HG03095 (cell line): ENCODE data around the gene ROPN1B.

Experiments used
- ATAC-seq: cut with Tn5 transposase; IDR thresholded peaks from one replicate; pipeline ENCODE4 v1.9.1; 2021; ENCODE audit warnings: moderate library complexity; ENCODE audit not compliant: unreplicated experiment

ROPN1B gene

DNA sequence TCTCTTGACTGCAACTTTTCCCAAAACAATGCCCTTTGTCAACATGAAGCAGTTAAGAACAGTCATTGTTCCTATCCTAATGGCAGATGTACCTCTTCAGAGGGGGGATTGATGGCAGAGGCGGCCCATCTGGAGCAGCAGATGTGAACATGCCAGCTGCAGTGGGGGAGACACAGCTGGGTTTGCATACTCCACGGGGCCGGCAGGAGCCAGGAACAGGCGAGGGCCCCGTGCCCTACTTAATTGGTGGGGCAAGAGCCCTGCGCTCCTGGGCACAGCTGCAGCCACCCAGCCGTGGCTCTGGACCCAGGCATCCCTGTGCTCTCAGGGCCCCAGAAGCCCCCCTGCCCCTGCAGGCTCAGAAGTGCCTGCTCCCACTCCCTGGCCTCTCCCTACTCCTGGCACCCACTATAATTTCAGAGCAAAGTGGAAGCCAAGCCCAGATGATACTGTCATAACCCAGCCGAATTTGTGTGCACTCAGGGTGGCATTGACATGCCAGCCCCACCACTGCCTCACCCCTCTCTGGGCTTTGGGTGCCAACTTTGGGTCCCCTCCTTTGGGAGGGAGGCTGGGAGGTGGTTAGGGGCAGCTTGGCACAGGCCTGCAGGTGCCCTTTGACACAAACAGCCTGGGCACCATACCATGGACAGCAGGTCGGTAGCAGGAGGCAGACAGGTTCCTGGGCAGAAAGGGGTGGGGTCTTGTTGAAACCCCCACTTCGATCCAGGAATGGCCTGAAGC is 34.6 kb downstream of the ROPN1B start:
- ATAC-seq: no peak

DNA sequence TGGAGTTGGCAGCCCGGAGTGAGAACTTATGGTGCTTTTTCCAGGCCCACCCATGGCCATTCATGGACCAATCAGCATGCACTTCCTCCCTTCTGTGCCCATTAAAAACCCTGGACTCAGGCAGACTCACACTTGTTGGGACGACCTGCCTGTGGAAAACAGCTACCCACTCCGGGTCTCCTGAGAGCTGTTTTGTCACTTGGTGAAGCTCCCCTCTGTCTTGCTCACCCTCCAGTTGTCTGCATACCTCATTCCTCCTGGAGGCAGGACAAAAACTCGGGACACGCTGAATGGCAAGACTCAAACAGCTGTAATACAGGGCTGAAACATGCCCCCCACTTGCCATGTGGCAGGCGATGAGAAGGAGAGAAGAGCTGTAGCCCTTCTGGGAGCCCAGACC is 35.2 kb downstream of the ROPN1B start:
- ATAC-seq: no peak

DNA sequence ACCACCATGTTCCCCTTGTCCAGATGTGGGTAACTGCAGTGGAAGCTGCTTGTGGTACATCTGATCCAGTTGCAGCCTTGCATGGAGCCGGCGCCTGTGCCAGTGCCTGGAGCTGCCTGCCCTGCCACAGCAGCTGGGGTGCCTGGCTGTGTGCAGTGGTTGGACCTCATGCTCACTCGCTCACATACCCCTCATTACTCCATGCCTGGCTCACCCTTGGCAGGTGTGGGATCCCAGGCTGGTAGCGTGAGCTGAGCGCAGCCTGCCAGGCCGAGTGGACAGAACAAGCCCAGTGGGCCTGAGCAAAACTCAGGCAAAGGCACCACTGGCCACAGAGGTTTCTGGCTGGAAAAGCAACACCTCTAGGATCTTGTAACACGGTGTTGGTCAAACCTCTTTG is 35.7 kb downstream of the ROPN1B start:
- no peak for ATAC-seq

DNA sequence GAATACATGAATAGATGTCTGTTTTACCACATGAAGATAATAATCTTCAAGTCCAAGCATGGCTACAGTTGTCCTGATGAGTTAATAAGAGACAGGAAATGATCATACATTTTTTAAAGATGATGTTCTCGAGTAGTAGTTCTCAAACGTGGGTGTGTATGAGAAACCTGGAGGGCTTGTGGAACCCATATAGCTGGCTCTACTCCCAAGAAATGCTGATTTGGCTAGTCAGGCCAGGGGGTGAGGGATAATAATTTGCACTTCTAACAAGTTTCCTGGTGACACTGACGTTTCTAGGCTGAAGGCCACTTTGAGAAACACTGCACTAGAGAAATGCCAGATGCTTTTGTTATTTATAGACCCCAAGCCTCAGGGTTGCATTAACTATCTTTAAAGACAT is 37.0 kb downstream of the ROPN1B start:
- no peak for ATAC-seq

DNA sequence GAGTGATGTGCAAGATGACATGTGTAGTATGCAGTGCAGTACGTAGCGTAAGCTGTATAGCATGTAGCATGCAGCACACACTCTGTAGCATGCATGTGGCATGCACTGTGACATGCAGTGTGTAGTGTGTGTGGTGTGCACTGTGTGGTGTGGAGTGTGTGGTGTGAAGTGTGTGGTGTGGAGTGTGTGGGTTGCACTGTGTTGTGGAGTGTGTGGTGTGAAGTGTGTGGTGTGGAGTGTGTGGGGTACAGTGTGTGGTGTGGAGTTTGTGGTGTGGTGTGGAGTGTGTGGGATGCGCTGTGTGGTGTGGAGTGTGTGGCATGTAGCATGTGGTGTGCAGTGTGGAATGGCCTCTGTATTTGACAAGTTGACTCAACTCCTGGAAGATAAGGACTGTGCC is 39.2 kb downstream of the ROPN1B start:
- no peak for ATAC-seq

DNA sequence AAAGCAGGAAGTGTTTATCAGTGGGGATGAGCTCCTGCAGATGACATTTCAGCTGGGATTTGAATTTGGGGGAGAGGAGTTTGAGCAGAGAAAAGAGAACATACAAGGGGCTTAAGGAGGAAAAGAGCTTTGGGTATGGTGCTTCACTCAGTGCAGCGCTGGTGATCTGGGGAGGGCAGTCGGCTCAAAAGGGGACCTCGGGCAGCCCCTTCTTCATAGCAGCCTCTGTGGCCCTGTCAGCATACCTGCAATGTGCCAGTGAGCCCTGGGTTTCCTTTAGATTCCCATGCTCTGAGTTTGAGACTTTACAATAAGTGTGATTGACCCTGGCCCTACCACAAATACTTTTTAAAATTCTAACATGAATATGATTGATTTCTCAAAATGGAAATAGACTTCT is 40.2 kb downstream of the ROPN1B start:
- no peak for ATAC-seq

DNA sequence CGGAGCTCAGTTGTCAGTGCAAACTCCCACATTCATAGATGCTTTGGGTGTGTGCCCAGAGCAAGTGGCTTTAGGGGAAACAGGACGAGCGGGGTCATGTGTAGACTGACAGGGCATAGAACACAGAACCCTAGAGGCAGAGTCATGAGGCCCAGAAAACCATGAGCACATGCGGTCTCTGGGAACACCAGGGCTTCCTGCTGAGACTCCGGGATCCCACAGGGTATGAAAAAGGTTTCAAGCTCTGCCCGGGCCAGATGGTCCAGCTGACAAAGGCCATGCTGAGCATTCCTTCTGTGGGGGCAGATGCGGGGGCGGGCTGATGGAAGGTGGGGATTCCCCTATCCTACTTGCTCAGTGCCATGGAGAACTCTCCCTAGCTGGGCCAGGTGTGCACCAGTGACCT is 44.8 kb downstream of the ROPN1B start:
- ATAC-seq: no peak

DNA sequence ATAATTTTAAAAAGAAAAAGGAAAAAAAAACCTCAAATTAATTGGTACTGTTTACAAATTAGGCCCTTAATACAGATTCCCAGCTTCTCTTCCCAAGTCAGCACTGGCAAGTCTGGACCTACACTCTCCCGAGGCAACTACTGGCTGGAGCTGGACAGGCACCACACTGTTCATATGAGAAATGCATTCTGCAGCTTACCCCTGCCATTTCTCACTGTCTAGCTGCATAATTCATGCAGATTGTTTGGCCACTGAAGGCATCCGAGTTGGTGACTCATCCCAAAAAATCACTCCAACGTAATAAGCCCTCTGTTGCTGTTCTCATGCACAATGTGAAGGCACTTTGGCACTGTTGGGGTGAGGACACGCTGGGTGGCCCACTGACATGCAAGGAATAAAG is 45.3 kb downstream of the ROPN1B start:
- no peak for ATAC-seq

DNA sequence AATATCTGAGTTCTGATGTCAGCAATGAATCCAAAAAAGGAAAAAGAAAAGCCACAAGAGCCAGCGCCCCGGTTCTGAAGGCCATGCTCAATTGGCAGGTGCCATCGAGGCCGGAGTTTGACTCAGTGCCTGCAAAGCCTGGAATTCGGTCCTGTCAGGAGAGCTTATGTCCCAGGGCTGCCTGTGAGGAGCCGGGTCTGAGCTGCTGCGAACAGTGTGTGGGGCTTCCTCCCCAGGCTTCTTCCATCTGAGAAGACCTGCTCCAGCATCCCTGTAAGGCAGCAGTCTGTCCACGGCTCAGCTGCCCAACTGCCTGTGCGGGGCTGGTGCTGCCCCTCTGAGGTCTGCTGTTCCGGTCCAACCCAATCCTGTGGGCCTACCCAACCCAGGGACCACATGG is 46.1 kb downstream of the ROPN1B start:
- no peak for ATAC-seq

DNA sequence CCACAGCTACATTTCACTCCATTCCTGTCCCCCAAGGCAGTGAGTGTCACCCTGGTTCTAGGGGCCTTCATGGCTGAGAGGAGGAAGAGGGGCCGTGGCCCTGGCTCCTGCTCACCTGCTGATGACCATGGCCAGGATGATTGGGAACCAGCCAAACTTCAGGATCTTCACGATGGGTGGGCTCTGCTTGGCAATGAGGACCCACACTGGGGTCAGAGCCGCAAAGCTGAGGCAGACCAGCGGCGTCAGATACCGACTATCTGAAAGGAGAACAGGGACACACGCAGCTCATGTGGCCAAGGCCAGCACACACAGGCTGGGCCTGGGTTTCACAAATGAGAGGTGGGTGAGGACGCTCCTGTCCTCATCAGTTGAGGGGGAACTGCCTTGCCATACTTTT is 47.6 kb downstream of the ROPN1B start:
- no peak for ATAC-seq

DNA sequence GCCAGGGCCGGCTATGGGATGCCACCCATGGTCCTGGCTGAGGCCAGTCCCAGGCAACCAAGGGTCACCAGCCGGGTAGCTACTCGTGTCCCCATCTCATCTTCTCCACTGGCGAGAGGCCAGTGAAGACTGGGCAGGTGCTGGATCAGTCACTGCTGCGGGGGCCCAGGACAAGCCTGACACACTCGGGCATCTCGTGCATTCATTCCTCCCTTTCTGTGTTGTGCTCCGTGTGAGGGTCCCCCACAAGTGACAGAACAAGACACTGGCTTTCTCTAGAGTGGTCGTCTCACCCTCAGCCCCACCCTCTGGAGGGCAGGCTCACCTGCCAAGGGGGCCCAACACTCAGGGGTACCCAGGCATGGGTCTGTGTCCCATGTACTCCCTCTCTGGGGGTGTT is 48.4 kb downstream of the ROPN1B start:
- no peak for ATAC-seq

DNA sequence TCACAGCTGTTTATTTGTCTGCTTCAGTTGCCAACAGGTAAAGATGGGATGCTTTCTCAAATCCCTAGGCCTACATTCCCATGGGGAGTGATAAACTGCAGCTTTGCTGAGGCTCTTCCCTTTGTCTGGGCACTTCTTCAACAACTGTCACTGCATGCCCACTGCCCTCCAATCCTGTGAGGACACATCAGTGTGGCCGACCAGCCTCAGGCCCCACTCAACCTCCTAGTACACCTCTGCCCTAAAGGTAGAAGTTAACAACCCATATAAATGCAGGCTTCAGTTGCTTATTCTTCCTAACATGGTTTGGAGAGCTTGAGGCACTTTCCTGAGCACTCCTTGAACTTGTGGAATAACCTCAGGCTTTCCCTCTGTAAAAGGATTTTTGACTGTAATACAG is 49.6 kb downstream of the ROPN1B start:
- no peak for ATAC-seq

DNA sequence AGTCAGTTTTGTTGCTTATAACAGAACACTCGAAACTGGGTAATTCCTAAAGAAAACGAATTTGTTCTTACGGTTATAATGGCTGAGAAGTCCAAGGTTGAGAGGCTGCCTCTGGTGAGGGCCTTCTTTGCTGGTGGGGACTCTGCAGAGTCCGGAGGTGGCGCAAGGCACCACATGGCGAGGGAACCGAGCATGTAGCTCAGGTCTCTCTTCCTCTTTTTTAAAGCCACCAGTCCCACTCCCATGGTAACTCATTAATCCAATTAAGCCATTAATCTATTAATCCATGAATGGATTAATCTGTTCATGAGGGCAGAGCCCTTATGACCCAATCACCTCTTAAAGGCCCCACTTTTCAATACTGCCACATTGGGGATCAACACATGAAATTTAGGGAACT is 50.0 kb downstream of the ROPN1B start:
- no peak for ATAC-seq

DNA sequence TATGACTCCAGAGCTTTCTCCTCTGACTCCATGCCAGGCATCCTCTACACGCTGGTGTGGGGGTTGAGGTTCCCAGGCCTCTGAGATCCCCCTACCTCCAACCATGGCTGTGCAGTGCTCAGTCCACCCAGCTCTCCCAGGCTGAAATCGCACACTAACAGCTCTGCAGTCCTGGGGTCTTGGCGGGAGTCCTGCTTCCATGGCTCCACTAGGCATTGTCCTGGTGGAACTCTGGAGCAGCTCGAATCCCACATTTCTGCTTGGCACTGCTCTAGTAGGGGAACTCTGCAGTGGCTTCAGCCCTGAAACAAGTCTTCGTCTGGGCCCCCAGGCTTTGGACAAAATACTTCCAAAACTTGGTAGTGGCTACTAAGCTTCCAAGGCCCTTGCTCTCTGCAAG is 50.7 kb downstream of the ROPN1B start:
- no peak for ATAC-seq

DNA sequence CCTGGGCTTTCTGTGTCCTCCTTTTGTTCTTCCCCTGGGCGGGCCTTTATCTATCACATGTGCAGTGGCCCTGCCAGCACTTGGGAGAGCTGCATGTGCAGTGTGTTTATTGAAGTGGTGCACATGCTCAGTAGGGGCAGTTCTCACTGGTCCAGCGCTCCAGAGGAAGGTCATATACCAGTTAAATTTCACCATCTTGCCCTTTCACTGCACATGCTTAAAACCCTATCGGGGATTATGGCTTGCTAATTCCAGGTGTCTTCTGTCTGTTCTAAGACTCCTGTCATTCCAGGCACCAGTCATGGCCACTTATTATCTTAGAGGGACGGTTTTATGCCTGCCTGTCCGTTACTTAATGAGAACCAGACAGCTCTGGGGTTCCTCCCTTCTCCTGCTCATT is 52.2 kb downstream of the ROPN1B start:
- ATAC-seq: no peak

DNA sequence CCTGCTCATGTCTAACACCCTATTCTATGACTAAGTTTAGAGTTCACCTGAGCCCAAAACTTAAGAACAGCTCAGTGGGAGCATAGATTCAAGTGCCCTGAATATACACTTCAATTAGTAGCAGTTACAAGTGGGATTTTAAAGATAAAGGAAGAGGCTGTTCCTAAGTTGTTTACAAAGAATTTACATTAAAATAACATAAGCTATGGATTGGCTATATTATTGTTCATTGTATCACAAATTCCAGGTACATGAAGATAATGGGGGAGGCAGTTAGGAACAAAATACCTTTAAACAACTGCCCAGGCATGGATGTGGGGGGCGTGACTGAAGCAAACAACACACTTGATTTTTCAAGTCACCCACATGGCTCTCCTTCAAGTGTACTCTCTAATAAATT is 52.7 kb downstream of the ROPN1B start:
- ATAC-seq: no peak

DNA sequence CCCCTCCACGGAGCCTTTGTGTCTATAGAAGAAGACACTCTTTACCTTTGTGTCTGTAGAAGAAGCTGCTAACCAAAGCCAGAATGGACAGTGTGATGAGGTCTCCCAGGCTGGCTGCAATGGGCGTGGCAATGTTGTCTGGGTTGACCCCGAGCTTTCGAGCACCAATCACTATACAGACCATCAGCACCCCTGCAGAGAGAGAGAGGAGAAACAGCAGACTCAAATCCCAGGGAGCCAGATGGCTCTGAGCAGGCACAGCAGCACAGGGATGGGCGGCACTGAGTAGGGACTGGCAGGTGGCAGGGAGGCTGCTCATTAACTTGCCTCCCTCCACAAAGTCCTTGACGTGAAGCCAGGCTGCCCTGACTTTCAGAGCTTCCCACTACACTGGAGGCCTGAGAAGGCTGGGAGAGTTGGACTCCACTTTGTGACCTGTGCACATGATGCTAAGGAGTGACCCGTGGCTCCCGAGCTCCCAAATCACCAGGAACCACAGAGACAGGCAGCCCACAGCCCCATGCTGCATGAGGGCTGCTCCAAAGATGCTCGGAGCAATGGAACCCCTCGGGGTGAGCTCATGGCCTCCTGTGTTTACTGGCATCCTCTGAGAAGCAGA is 53.9 kb downstream of the ROPN1B start:
- ATAC-seq: no peak

DNA sequence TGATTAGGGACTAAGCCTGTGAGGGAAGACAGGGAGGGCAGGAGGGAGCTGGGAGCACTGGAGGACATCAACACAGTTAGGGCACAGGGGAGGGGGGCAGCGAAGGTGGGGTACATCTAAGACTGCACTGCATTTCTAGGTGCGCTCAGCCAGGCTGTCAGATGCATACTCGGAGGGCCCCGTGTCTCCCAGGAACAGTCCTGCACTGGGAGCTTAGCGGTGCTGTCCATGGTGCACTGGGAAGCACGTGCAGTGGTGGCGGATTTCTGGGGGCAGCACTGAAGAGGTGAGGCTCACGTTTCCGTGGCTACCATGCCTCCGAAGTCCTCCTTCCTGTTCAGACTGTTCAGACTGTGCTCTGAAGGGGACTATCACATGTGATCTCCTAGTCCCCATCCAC is 54.4 kb downstream of the ROPN1B start:
- ATAC-seq: no peak

DNA sequence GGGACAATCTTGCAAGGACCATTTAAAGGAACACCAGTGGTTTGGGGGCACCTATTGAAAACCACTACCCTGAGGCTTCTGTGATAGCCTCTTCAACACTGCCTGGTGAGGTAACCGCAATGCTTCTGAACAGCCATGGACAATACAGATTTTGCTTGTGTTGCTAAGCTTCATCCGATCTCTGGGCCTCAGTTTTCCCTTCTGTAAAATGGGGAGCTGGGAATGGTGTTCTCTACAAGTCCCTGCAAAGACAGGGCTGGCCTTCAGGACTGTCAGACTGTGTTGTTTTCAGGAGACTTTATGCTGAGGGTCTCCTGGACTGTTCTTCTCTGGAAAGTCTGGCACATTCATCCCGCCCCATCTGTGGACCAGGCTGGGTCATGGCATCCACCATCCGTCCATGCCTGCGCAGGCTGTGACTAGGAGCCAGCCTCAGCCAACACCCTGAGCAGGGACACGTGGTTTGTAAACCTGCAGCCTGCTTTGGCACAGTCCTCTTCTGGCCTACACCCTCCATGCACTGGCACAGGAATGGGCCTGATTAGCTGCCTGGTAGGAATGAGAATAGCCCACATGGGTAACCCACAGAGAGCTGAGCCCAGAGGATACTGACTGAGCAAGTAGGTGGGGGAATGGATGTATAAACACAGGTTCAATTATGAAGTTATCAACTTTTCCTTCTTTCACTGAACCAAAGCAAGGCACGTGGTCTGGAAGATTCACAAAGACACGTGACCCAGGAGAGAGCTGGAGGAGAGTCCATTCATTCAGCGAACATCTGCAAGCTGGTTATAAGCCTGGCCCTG is 55.3 kb downstream of the ROPN1B start:
- ATAC-seq: no peak

DNA sequence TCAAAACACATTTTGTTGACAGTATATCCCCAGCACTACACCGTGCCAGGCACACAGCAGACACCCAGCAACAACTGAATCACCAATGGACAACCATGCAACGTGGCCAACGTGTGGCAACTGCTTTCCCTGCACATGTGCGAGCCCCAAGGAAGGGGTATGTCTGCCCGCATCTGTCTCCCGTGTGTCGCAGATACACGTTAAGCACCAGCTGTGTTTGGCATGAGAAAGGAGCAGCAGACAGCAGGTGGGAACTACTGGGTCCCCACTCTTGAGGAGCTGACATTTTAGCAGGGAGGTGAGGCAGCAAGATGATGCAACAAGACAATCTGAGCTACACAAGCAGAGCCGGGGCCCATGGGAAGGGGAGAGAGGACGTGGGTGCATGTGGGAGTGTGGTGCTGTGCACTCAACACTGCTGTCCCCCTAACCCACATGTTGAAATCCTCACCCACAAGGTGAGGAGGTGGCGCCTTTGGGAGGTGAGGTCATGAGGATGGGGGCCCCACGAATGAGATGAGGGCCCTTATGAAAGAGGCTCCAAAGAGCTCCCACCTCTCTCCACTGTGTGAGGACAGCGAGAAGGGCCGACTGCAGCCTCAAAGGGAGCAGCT is 56.2 kb downstream of the ROPN1B start:
- no peak for ATAC-seq

DNA sequence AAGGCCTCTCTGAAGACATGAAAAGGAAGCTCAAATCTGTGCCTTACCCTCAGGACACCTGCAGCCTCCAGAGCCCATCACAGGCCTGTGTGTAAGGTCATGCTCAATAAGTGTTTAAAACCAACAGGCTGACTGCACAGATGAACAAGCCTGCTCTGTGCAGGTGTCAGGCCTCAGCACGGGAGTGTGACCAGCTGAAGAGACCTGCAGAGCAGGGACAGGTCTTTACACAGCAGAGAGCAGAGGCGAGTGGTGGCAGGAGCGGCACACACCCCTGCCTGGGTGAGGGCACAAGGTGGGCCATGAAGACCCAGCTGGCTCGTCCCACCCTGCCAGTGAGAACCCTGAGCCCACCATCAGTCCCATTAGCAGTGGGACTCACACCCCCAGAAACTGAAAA is 56.9 kb downstream of the ROPN1B start:
- no peak for ATAC-seq

DNA sequence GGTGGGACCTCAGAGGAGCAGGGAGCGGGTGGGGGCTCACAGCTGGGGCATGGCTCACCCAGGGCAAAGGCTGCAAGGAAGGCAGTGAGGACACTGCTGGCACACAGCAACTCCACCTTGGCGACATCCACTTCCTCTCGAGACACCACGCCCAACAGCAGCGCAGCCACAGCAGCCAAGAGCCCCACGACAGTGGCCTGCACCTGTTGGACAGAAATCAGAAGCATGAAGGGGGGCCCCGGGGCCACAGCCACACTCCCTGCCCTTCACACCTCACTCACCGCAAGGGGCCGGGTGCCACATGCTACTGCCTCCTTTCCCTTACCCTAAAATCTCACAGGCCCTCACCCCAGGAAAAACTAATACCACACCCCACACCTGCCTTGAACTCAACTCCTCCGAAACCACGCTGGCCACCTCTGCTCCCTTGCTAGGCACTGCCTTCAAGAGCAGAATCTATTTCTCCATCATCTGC is 57.3 kb downstream of the ROPN1B start:
- ATAC-seq: no peak
